Measurements from ENCODE around the gene GGA3.

The GGA3 gene

GRCh38 chr17:75225016-75225415 lies 36.4 kb downstream of the GGA3 start:
- TF ChIP-seq GATA2 (IDR thresholded peaks at IDR 0.05; ENCODE audit: low read depth, low read length): no peak
- TF ChIP-seq GATA3 (IDR thresholded peaks at IDR 0.05; ENCODE audit: low read depth, low read length): no peak

GRCh38 chr17:75219815-75220214 lies 41.6 kb downstream of the GGA3 start:
- no peak for TF ChIP-seq GATA3 (IDR thresholded peaks at IDR 0.05; ENCODE audit: low read depth, low read length)
- no peak for TF ChIP-seq GATA2 (IDR thresholded peaks at IDR 0.05; ENCODE audit: low read depth, low read length)

DNA sequence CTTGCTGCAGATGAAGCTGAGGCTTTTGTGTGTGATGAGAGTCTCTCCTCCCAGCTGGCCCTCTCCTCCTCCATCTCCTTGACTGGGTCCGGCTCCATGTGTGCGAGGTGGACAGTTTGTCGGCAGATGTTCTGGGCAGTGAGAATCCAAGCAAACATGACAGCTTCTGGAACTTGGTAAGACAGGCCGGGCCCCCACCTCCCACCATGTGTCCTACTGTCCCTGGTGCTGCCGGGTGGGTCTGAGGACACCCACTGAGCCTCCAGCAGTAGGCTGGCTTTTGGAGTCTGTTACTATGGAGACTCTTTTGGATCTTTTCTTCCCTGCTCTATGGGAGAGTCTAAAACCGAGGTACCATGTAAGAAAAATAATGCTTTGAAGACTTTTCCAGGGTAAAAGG lies 43.3 kb downstream of the GGA3 start:
- TF ChIP-seq GATA3 (IDR thresholded peaks at IDR 0.05; ENCODE audit: low read depth, low read length) (no peak), GATA2 (IDR thresholded peaks at IDR 0.05; ENCODE audit: low read depth, low read length) (no peak)

GRCh38 chr17:75209061-75209460 lies 52.3 kb downstream of the GGA3 start:
- no peak for TF ChIP-seq GATA3 (IDR thresholded peaks at IDR 0.05; ENCODE audit: low read depth, low read length)
- no peak for TF ChIP-seq GATA2 (IDR thresholded peaks at IDR 0.05; ENCODE audit: low read depth, low read length)

- no peak for TF ChIP-seq GATA3 (IDR thresholded peaks at IDR 0.05; ENCODE audit: low read depth, low read length)
- TF ChIP-seq GATA2 (IDR thresholded peaks at IDR 0.05; ENCODE audit: low read depth, low read length): no peak
Observed at GRCh38 chr17:75208161-75208560, 53.2 kb downstream of the GGA3 start.

- TF ChIP-seq GATA2 (IDR thresholded peaks at IDR 0.05; ENCODE audit: low read depth, low read length): no peak
- TF ChIP-seq GATA3 (IDR thresholded peaks at IDR 0.05; ENCODE audit: low read depth, low read length): no peak
Observed at GRCh38 chr17:75207760-75208159, 53.6 kb downstream of the GGA3 start.

DNA sequence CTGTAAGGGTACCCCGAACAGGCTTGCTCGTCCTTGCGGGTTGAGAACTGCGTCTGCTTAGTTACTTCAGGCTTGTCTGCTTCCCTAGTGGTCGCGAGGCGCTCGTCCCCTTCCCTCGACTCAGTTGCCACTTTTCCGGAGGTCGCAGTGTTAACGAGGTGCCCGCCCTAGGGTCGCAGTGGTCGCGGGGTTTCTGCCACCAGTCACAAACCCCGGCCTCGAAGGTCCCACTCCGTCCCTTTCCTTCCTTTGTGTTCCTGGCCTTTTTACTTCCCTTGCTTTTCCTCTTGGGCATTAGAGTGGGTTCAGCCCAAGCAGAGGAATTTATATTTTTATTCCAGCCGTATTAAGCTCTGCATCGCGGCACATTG lies 55.6 kb downstream of the GGA3 start:
- TF ChIP-seq GATA3 (IDR thresholded peaks at IDR 0.05; ENCODE audit: low read depth, low read length) (no peak), GATA2 (IDR thresholded peaks at IDR 0.05; ENCODE audit: low read depth, low read length) (no peak)

- TF ChIP-seq GATA2 (IDR thresholded peaks at IDR 0.05; ENCODE audit: low read depth, low read length) (no peak), GATA3 (IDR thresholded peaks at IDR 0.05; ENCODE audit: low read depth, low read length) (no peak)
Observed at GRCh38 chr17:75205037-75205792, 56.2 kb downstream of the GGA3 start, which contains the start of gene NUP85. Gene NUP85, plus strand, starts transcription at chr17:75205679. Its CDS starts 83 bp downstream, at chr17:75205762.

- TF ChIP-seq GATA3 (IDR thresholded peaks at IDR 0.05; ENCODE audit: low read depth, low read length) (no peak), GATA2 (IDR thresholded peaks at IDR 0.05; ENCODE audit: low read depth, low read length) (no peak)
Observed at GRCh38 chr17:75199886-75200618, 61.4 kb downstream of the GGA3 start.

DNA sequence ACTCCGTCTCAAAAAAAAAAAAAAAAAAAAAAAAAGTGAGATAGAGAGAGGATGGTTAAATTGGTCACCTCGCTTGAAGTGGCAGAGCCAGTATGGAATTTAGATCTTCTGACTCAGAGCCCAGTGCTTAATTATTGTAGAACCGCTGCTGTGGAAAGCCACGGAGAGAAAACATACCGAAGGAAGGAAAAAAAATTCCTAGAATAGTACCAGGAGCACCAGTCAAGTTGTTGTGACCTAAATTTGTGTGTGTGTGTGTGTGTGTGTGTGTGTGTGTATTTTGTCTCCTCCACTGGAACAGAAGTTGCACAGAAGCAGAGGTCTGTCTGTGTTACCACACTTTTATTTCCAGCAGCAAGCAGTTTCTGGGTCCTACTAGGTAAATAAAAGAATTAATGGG lies 66.5 kb downstream of the GGA3 start:
- no peak for TF ChIP-seq GATA2 (IDR thresholded peaks at IDR 0.05; ENCODE audit: low read depth, low read length)
- TF ChIP-seq GATA3 (IDR thresholded peaks at IDR 0.05; ENCODE audit: low read depth, low read length): no peak

- TF ChIP-seq GATA2 (IDR thresholded peaks at IDR 0.05; ENCODE audit: low read depth, low read length) (no peak), GATA3 (IDR thresholded peaks at IDR 0.05; ENCODE audit: low read depth, low read length) (no peak)
Observed at GRCh38 chr17:75191584-75191983, 69.8 kb downstream of the GGA3 start.

GRCh38 chr17:75188614-75189013 lies 72.8 kb downstream of the GGA3 start:
- no peak for TF ChIP-seq GATA2 (IDR thresholded peaks at IDR 0.05; ENCODE audit: low read depth, low read length)
- no peak for TF ChIP-seq GATA3 (IDR thresholded peaks at IDR 0.05; ENCODE audit: low read depth, low read length)
